Liver (tissue), 9 donors: ENCODE data around the gene TTC3. TPM values are rescaled to one million over a fixed set of nuclear protein-coding genes. Genes with fewer than 3 reads are reported as not detected.

ENCODE experiments used
- DNase-seq: peaks from one replicate; pipeline ENCODE4 v3.0.0-alpha.2; 2017; ENCODE audit warnings: low spot score
- H3K27ac ChIP-seq, 2 donors: one replicate each; pipeline ENCODE4 v1.7.0; 2013; ENCODE audit warnings: inconsistent platforms in 2 of 2, low read length in 2 of 2, control low read depth in 1 of 2, low read depth in 1 of 2, mild to moderate bottlenecking in 1 of 2
- H3K27me3 ChIP-seq, 4 donors: one replicate each; pipeline versions ENCODE4 v1.6.1 to v1.7.0; 2013; ENCODE audit warnings: low read length in 3 of 4, inconsistent platforms in 1 of 4, mild to moderate bottlenecking in 1 of 4, moderate library complexity in 1 of 4; ENCODE audit not compliant: control insufficient read depth in 4 of 4, insufficient read depth in 4 of 4
- H3K36me3 ChIP-seq, 4 donors: one replicate each; pipeline versions ENCODE4 v1.6.1 to v1.7.0; 2013; ENCODE audit warnings: low read length in 3 of 4, mild to moderate bottlenecking in 3 of 4, low read depth in 1 of 4, moderate library complexity in 1 of 4; ENCODE audit not compliant: control insufficient read depth in 4 of 4, insufficient read depth in 3 of 4
- H3K4me1 ChIP-seq, 4 donors: one replicate each; pipeline versions ENCODE4 v1.6.1 to v1.7.0; 2013; ENCODE audit warnings: low read length in 3 of 4, mild to moderate bottlenecking in 3 of 4, moderate library complexity in 1 of 4; ENCODE audit not compliant: control insufficient read depth in 4 of 4, insufficient read depth in 4 of 4
- H3K4me3 ChIP-seq, 3 donors: one replicate each; pipeline versions ENCODE4 v1.6.1 to v1.7.0; 2013; ENCODE audit warnings: low read length in 3 of 3, control low read depth in 1 of 3, low read depth in 1 of 3, mild to moderate bottlenecking in 1 of 3
- H3K9ac ChIP-seq, 2 donors: one replicate each; pipeline ENCODE4 v1.7.0; 2013; ENCODE audit warnings: low read length in 2 of 2, mild to moderate bottlenecking in 2 of 2, moderate library complexity in 2 of 2, control low read depth in 1 of 2, low read depth in 1 of 2
- H3K9me3 ChIP-seq, 4 donors: one replicate each; pipeline versions ENCODE4 v1.6.1 to v1.7.0; 2013; ENCODE audit warnings: low read length in 3 of 4; ENCODE audit not compliant: control insufficient read depth in 4 of 4
- ATF3 ChIP-seq: IDR thresholded peaks from 2 replicates; pipeline ENCODE4 v1.6.1; 2016; ENCODE audit warnings: antibody characterized with exemption
- EGR1 ChIP-seq, 2 donors: IDR thresholded peaks; 2 replicates each; pipeline ENCODE4 v1.6.1; 2016 to 2018; ENCODE audit warnings: antibody characterized with exemption in 2 of 2, low read depth in 2 of 2
- FOXA1 ChIP-seq: IDR thresholded peaks from 2 replicates; pipeline ENCODE4 v1.6.1; 2016; ENCODE audit warnings: antibody characterized with exemption
- FOXA2 ChIP-seq: IDR thresholded peaks from 2 replicates; pipeline ENCODE4 v1.6.1; 2016; ENCODE audit warnings: antibody characterized with exemption
- GABPA ChIP-seq, 2 donors: IDR thresholded peaks in 1 of 2; conservative IDR thresholded peaks in 1 of 2; 2 replicates each; pipeline ENCODE4 v1.6.1; 2016; ENCODE audit warnings: antibody characterized with exemption in 2 of 2, mild to moderate bottlenecking in 1 of 2, moderate library complexity in 1 of 2
- HNF4A ChIP-seq, 2 donors: conservative IDR thresholded peaks; 2 replicates each; pipeline ENCODE4 v1.6.1; 2016; ENCODE audit warnings: antibody characterized with exemption in 2 of 2, mild to moderate bottlenecking in 2 of 2
- HNF4G ChIP-seq: IDR thresholded peaks from 2 replicates; pipeline ENCODE4 v1.6.1; 2016; ENCODE audit warnings: antibody characterized with exemption
- JUND ChIP-seq, 2 donors: IDR thresholded peaks; 2 replicates each; pipeline ENCODE4 v1.6.1; 2016; ENCODE audit warnings: antibody characterized with exemption in 2 of 2
- MAX ChIP-seq: IDR thresholded peaks from 2 replicates; pipeline ENCODE4 v1.6.1; 2016; ENCODE audit warnings: antibody characterized with exemption
- NR2F2 ChIP-seq: IDR thresholded peaks from 2 replicates; pipeline ENCODE4 v1.6.1; 2016; ENCODE audit warnings: antibody characterized with exemption
- RAD21 ChIP-seq, 2 donors: IDR thresholded peaks; 2 replicates each; pipeline ENCODE4 v1.6.1; 2016; ENCODE audit warnings: antibody characterized with exemption in 2 of 2, mild to moderate bottlenecking in 2 of 2
- REST ChIP-seq: IDR thresholded peaks from 2 replicates; pipeline ENCODE4 v1.6.1; 2016; ENCODE audit warnings: antibody characterized with exemption, mild to moderate bottlenecking
- RXRA ChIP-seq, 2 donors: IDR thresholded peaks; 2 replicates each; pipeline ENCODE4 v1.6.1; 2017 to 2018; ENCODE audit warnings: antibody characterized with exemption in 2 of 2, mild to moderate bottlenecking in 1 of 2
- SP1 ChIP-seq: IDR thresholded peaks from 2 replicates; pipeline ENCODE4 v1.6.1; 2018; ENCODE audit warnings: antibody characterized with exemption, mild to moderate bottlenecking
- TAF1 ChIP-seq: conservative IDR thresholded peaks from 2 replicates; pipeline ENCODE4 v1.6.1; 2016; ENCODE audit warnings: antibody characterized with exemption, mild to moderate bottlenecking
- YY1 ChIP-seq: IDR thresholded peaks from 2 replicates; pipeline ENCODE4 v1.6.1; 2016; ENCODE audit warnings: antibody characterized with exemption, mild to moderate bottlenecking
- WGBS: extraction: QIAGEN DNeasy Blood & Tissue Kit; methylation state at CpG from one replicate; pipeline ENCODE4 v1.1.7; 2013; 5-methylcytosine and 5-hydroxymethylcytosine counted together
- polyA plus RNA-seq, 2 donors: library from polyadenylated mRNA; stranded (reverse) in 1 of 2; unstranded in 1 of 2; fragments of 200-250 nt in 1 of 2; fragments of >200 nt in 1 of 2; fragmentation: Nextera tagmentation in 1 of 2; extraction: Ambion mirVana in 1 of 2; gene quantifications; one replicate each; pipeline versions ENCODE4 v1.2.1 to v1.2.3, GENCODE V29; 2013 to 2015
- total RNA-seq, 2 donors: library from RNA; depleted of rRNA; stranded (reverse); fragments of >200 nt; gene quantifications; one replicate each; pipeline ENCODE4 v1.2.3, GENCODE V29; 2014
- TF ChIP-seq, protein P1 (sequence below): IDR thresholded peaks from 2 replicates; pipeline ENCODE4 v1.6.1; 2016; ENCODE audit warnings: antibody characterized with exemption
- TF ChIP-seq, protein P2 (sequence below): fragments of 150-350 bp; IDR thresholded peaks from 2 replicates; pipeline ENCODE4 v1.5.1; 2017; ENCODE audit warnings: improper control_type of control experiment, low read depth, low read length; ENCODE audit not compliant: missing input control
- donor health status: healthy.
- donor health status: healthy.
- donor health status: healthy.
- donor health status: healthy.
- donor health status: healthy.

TTC3 gene
- total and polyA plus RNA-seq, 4 donors: 27.2 to 96.1 (median 57.2) TPM

- no peak for TF ChIP-seq JUND (IDR thresholded peaks at IDR 0.05)
Observed at GRCh38 chr21:37192019-37192418, 119.0 kb downstream of the TTC3 start (continued).

GRCh38 chr21:37193006-37193405 is 120.0 kb downstream of the TTC3 start:
- Histone ChIP-seq H3K27me3 (no peaks in the 10 kb centered on the region), H3K9ac (no peak overlapping the region), H3K4me3 (no peak overlapping the region), H3K36me3 (peaks cover 6 to 39% (median 28%) of the 10 kb centered on the region in 4 donors), H3K4me1 (no peaks in the 10 kb centered on the region), H3K27ac (no peak overlapping the region), H3K9me3 (no peaks in the 10 kb centered on the region)
- no peak for DNase-seq
- TF ChIP-seq TAF1 (no peak), REST (no peak), YY1 (no peak), RXRA (IDR thresholded peaks at IDR 0.05) (no peak), JUND (IDR thresholded peaks at IDR 0.05) (no peak), HNF4A (conservative IDR thresholded peaks at IDR 0.05) (no peak), HNF4G (no peak), ATF3 (no peak), MAX (no peak), GABPA (IDR thresholded peaks at IDR 0.05 in 1 of 2, conservative IDR thresholded peaks at IDR 0.05 in 1 of 2) (no peak), FOXA2 (no peak), FOXA1 (no peak), RAD21 (IDR thresholded peaks at IDR 0.05) (no peak), EGR1 (IDR thresholded peaks at IDR 0.05; ENCODE audit: low read depth in 2 of 2) (no peak), SP1 (no peak), NR2F2 (no peak)
- TF ChIP-seq, protein P1, sequence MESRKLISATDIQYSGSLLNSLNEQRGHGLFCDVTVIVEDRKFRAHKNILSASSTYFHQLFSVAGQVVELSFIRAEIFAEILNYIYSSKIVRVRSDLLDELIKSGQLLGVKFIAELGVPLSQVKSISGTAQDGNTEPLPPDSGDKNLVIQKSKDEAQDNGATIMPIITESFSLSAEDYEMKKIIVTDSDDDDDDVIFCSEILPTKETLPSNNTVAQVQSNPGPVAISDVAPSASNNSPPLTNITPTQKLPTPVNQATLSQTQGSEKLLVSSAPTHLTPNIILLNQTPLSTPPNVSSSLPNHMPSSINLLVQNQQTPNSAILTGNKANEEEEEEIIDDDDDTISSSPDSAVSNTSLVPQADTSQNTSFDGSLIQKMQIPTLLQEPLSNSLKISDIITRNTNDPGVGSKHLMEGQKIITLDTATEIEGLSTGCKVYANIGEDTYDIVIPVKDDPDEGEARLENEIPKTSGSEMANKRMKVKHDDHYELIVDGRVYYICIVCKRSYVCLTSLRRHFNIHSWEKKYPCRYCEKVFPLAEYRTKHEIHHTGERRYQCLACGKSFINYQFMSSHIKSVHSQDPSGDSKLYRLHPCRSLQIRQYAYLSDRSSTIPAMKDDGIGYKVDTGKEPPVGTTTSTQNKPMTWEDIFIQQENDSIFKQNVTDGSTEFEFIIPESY: no peak
- TF ChIP-seq, protein P2, sequence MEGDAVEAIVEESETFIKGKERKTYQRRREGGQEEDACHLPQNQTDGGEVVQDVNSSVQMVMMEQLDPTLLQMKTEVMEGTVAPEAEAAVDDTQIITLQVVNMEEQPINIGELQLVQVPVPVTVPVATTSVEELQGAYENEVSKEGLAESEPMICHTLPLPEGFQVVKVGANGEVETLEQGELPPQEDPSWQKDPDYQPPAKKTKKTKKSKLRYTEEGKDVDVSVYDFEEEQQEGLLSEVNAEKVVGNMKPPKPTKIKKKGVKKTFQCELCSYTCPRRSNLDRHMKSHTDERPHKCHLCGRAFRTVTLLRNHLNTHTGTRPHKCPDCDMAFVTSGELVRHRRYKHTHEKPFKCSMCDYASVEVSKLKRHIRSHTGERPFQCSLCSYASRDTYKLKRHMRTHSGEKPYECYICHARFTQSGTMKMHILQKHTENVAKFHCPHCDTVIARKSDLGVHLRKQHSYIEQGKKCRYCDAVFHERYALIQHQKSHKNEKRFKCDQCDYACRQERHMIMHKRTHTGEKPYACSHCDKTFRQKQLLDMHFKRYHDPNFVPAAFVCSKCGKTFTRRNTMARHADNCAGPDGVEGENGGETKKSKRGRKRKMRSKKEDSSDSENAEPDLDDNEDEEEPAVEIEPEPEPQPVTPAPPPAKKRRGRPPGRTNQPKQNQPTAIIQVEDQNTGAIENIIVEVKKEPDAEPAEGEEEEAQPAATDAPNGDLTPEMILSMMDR: no peak
- whole genome bisulfite sequencing: 74% methylated on average over 4 of the region's 4 CpGs
